HepG2 (cell line): ENCODE data around the gene EBF3. TPM values are rescaled to one million over a fixed set of nuclear protein-coding genes. Genes with fewer than 3 reads are reported as not detected.

Experiments used
- ATAC-seq: fragments of 200-7000 bp; cut with Tn5 transposase; 3 replicates; pipeline ENCODE4 v1.9.1; 2020; ENCODE audit warnings: mild to moderate bottlenecking, moderate library complexity
- BruUV-seq: library from RNA; stranded (reverse); fragments of 400-500 nt; replicated peaks from 2 replicates; lab custom pipeline; 2021; lab: Mats Ljungman, UMichigan
- CTCF ChIA-PET: fragments of 300-600 bp; formaldehyde crosslinking; extraction: SDS; loops from one replicate; lab custom pipeline; 2021; ENCODE audit warnings: low total read pairs, inconsistent platforms, low intra/inter-chr PET ratio; lab: Yijun Ruan, JAX
- POLR2A ChIA-PET: fragments of 350-600 bp; sonication (Branson Sonifier 250); formaldehyde crosslinking; loops from one replicate; lab custom pipeline; 2020; ENCODE audit warnings: antibody characterized with exemption, inconsistent platforms; lab: Yijun Ruan, JAX
- DNase-seq: peaks from one replicate; pipeline ENCODE4 v3.0.0-alpha.2; 2015; ENCODE audit warnings: low spot score
- FAIRE-seq: peaks from 3 replicates; lab custom pipeline; 2011; peaks lifted over from hg19 to GRCh38; lab: Jason Lieb, UNC
- H2AFZ ChIP-seq: one replicate; pipeline ENCODE4 v1.6.1; 2011; ENCODE audit warnings: low read length, inconsistent platforms
- H3K27ac ChIP-seq: fragments of 300-600 bp; 3 replicates; pipeline ENCODE4 v1.8.0; 2011; ENCODE audit warnings: mixed run types, mild to moderate bottlenecking, mixed read lengths, low read length, inconsistent platforms; ENCODE audit not compliant: insufficient read depth; ENCODE audit errors: extremely low read length
- H3K27me3 ChIP-seq, 2 experiments: fragments of 200-600 bp in 1 of 2; 2 replicates in 1 of 2; 3 replicates in 1 of 2; pipeline versions ENCODE4 v1.6.0 to v1.8.0; 2011; ENCODE audit warnings: low read length in 2 of 2, mild to moderate bottlenecking in 2 of 2, moderate library complexity in 2 of 2, inconsistent platforms in 1 of 2; ENCODE audit not compliant: insufficient read depth in 2 of 2, control insufficient read depth in 1 of 2
- H3K36me3 ChIP-seq, 2 experiments: fragments of 200-600 bp in 1 of 2; replicated peaks in 1 of 2; 2 replicates in 1 of 2; 3 replicates in 1 of 2; pipeline versions ENCODE4 v1.5.1 to v1.8.0; 2011; ENCODE audit warnings: low read length in 2 of 2, inconsistent platforms in 1 of 2; ENCODE audit not compliant: insufficient read depth in 2 of 2, control insufficient read depth in 1 of 2
- H3K4me1 ChIP-seq: 2 replicates; pipeline ENCODE4 v1.5.1; 2012; ENCODE audit warnings: low read length, inconsistent platforms; ENCODE audit not compliant: insufficient read depth
- H3K4me2 ChIP-seq: 2 replicates; pipeline ENCODE4 v1.6.0; 2011; ENCODE audit warnings: low read depth, low read length, inconsistent platforms
- H3K4me3 ChIP-seq, 3 experiments: fragments of 200-600 bp in 1 of 3; sonication (generic), shearing (Covaris generic) in 1 of 3; replicated peaks in 1 of 3; 2 replicates each; pipeline ENCODE4 v1.5.1; 2011 to 2016; ENCODE audit warnings: low read length in 3 of 3, inconsistent platforms in 2 of 3, low read depth in 2 of 3, mild to moderate bottlenecking in 2 of 3, control low read depth in 1 of 3, mixed read lengths in 1 of 3; ENCODE audit not compliant: insufficient read depth in 1 of 3
- H3K79me2 ChIP-seq: one replicate; pipeline ENCODE4 v1.6.1; 2011; ENCODE audit warnings: low read length, inconsistent platforms; ENCODE audit not compliant: insufficient read depth
- H3K9ac ChIP-seq: 2 replicates; pipeline ENCODE4 v1.6.0; 2011; ENCODE audit warnings: mild to moderate bottlenecking, low read depth, low read length, inconsistent platforms; ENCODE audit not compliant: insufficient read depth
- H3K9me3 ChIP-seq: 2 replicates; pipeline ENCODE4 v1.5.1; 2012; ENCODE audit warnings: mild to moderate bottlenecking, low read length
- H4K20me1 ChIP-seq: 2 replicates; pipeline ENCODE4 v1.6.0; 2011; ENCODE audit warnings: inconsistent platforms, mild to moderate bottlenecking, low read length, moderate library complexity; ENCODE audit not compliant: insufficient read depth
- KAT7 ChIP-seq: IDR thresholded peaks from 2 replicates; pipeline ENCODE4 v1.6.1; 2018; ENCODE audit warnings: borderline replicate concordance, missing compliant biosample characterization
- KLF11 ChIP-seq: IDR thresholded peaks from 2 replicates; pipeline ENCODE4 v1.6.1; 2016; ENCODE audit warnings: missing compliant biosample characterization
- PAF1 ChIP-seq: IDR thresholded peaks from 2 replicates; pipeline ENCODE4 v1.6.1; 2016; ENCODE audit warnings: missing genetic modification reagents, missing compliant biosample characterization
- RNF2 ChIP-seq: fragments of 450-650 bp; conservative IDR thresholded peaks from 2 replicates; pipeline ENCODE4 v1.6.1; 2016; ENCODE audit warnings: low read depth
- TOE1 ChIP-seq: sonication (generic); formaldehyde crosslinking; IDR thresholded peaks from 2 replicates; pipeline ENCODE4 v1.4.0; 2020; ENCODE audit warnings: mild to moderate bottlenecking, missing genetic modification reagents
- ZFP36L1 ChIP-seq: sonication (generic); formaldehyde crosslinking; IDR thresholded peaks from 2 replicates; pipeline ENCODE4 v1.8.0; 2022; ENCODE audit warnings: mild to moderate bottlenecking, missing genetic modification reagents, moderate library complexity
- ZNF317 ChIP-seq: sonication (generic); formaldehyde crosslinking; IDR thresholded peaks from 2 replicates; pipeline ENCODE4 v1.5.0; 2020; ENCODE audit warnings: mild to moderate bottlenecking, missing genetic modification reagents
- ZNF839 ChIP-seq: sonication (generic); formaldehyde crosslinking; IDR thresholded peaks from 2 replicates; pipeline ENCODE4 v1.4.0; 2020; ENCODE audit warnings: missing genetic modification reagents, mild to moderate bottlenecking, borderline replicate concordance
- WGBS: methylation state at CpG from one replicate; pipeline ENCODE4 v1.1.6; 2017; ENCODE audit warnings: low lambda C conversion rate; 5-methylcytosine and 5-hydroxymethylcytosine counted together
- in situ Hi-C: cut with HindIII; loops from 2 replicates; pipeline ENCODE4 v1.10.0; 2017; ENCODE audit warnings: low pct_unique_long_range_greater_than_20kb; ENCODE audit not compliant: extremely low pct_ligation_motif_present
- intact Hi-C: fragments of 100-400 bp; cut with micrococcal nuclease; formaldehyde crosslinking; loops from one replicate; pipeline ENCODE4 v1.10.0; 2022; ENCODE audit not compliant: unreplicated experiment
- polyA plus RNA-seq, 8 experiments: library from polyadenylated mRNA; depleted of rRNA in 3 of 8; stranded (reverse) in 7 of 8; unstranded in 1 of 8; fragments of >200 nt; fragmentation: Illumina TruSeq in 4 of 8; extraction: Trizol in 4 of 8; gene quantifications; 2 replicates each; pipeline versions ENCODE4 v1.2.1 to v1.2.3, GENCODE V29; 2011 to 2016; ENCODE audit warnings: low read depth in 4 of 8, missing spikeins in 1 of 8, mixed read lengths in 1 of 8; ENCODE audit not compliant: insufficient read depth in 1 of 8
- total RNA-seq, 5 experiments: library from RNA; depleted of rRNA; stranded (reverse); fragments of >200 nt; fragmentation: Illumina TruSeq; extraction: Trizol; gene quantifications; 2 replicates each; pipeline ENCODE4 v1.2.3, GENCODE V29; 2016; ENCODE audit warnings: low read depth in 1 of 5

The EBF3 gene
- total and polyA plus RNA-seq, 2 of the 13 experiments (the other 11 are each of a cell fraction or from before 2014, with no cell fraction given): not detected

- no peak for TF ChIP-seq RNF2
These were observed at the start of gene EBF3 (continued) for GRCh38 chr10:129963641-129964501.

GRCh38 chr10:130013335-130014262, 49.5 kb upstream of the EBF3 start:
- intact Hi-C loops: no loop called here
- CTCF ChIA-PET: no interaction called here

More at GRCh38 chr10:130013335-130014262, 49.5 kb upstream of the EBF3 start:
- BruUV-seq: no TSS peak
- in situ Hi-C loops: no loop called here
- no peak overlapping the region for H3K4me2 ChIP-seq
- no peaks in the 10 kb centered on the region for H4K20me1 ChIP-seq
- H3K9me3 ChIP-seq: no peaks in the 10 kb centered on the region
- no peak overlapping the region for H2AFZ ChIP-seq
- H3K27me3 ChIP-seq: peaks cover 2 to 48% of the 10 kb centered on the region in 2 experiments; a peak in 4 of 5 replicates
- no peak overlapping the region for H3K27ac ChIP-seq
- no peak for FAIRE-seq
- POLR2A ChIA-PET: no interaction called here
- H3K4me3 ChIP-seq: no peak overlapping the region
- DNase-seq: no peak
- no peaks in the 10 kb centered on the region for H3K79me2 ChIP-seq
- ATAC-seq: no peak
- H3K36me3 ChIP-seq: no peaks in the 10 kb centered on the region
- WGBS: 56% methylated on average over 23 of the region's 33 CpGs
- no peak overlapping the region for H3K9ac ChIP-seq
- H3K4me1 ChIP-seq: no peaks in the 10 kb centered on the region
- TF ChIP-seq ZNF839 (CRISPR knock-in tag) (no peak), ZFP36L1 (CRISPR knock-in tag) (no peak), PAF1 (no peak), TOE1 (CRISPR knock-in tag) (no peak), KLF11 (CRISPR knock-in tag) (no peak), KAT7 (CRISPR knock-in tag) (no peak), ZNF317 (no peak)
- TF ChIP-seq, all 625 proteins: peak for 0
